Glutamatergic neuron (in vitro differentiated cells): ENCODE data around the gene ARFRP1. TPM values are rescaled to one million over a fixed set of nuclear protein-coding genes. Genes with fewer than 3 reads are reported as not detected.

Experiments used
- DNase-seq: peaks from one replicate; pipeline ENCODE4 v3.0.0; 2022
- H3K27ac Mint-ChIP-seq: one replicate; pipeline ENCODE4 v1.8.0; 2020; ENCODE audit warnings: mild to moderate bottlenecking, mixed read lengths, inconsistent platforms; ENCODE audit not compliant: unreplicated experiment
- H3K27me3 Mint-ChIP-seq: one replicate; pipeline ENCODE4 v1.8.0; 2020; ENCODE audit warnings: mild to moderate bottlenecking, moderate library complexity, mixed read lengths, inconsistent platforms; ENCODE audit not compliant: unreplicated experiment
- H3K36me3 Mint-ChIP-seq: one replicate; pipeline ENCODE4 v1.8.0; 2020; ENCODE audit warnings: mild to moderate bottlenecking, mixed read lengths, inconsistent platforms; ENCODE audit not compliant: unreplicated experiment
- H3K4me1 Mint-ChIP-seq: one replicate; pipeline ENCODE4 v1.8.0; 2020; ENCODE audit warnings: mild to moderate bottlenecking, low read depth, mixed read lengths, inconsistent platforms; ENCODE audit not compliant: unreplicated experiment
- H3K4me3 Mint-ChIP-seq: one replicate; pipeline ENCODE4 v1.8.0; 2020; ENCODE audit warnings: mild to moderate bottlenecking, mixed read lengths, inconsistent platforms; ENCODE audit not compliant: unreplicated experiment
- H3K9me3 Mint-ChIP-seq: one replicate; pipeline ENCODE4 v1.8.0; 2020; ENCODE audit warnings: mild to moderate bottlenecking, moderate library complexity, mixed read lengths, inconsistent platforms; ENCODE audit not compliant: unreplicated experiment
- total RNA-seq: library from RNA; stranded (reverse); fragmentation: NEBNext Ultra II Directional; extraction: Animal tissue kit (Norgen Biotek cat#: 25700); gene quantifications from one replicate; pipeline ENCODE4 v1.2.1, GENCODE V29; 2021; ENCODE audit not compliant: unreplicated experiment
- TF ChIP-seq, protein P1 (sequence below): fragments of 200-600 bp; sonication (generic); IDR thresholded peaks from one replicate; pipeline ENCODE4 v1.5.0; 2021; ENCODE audit not compliant: partially characterized antibody, unreplicated experiment

Gene ARFRP1
- total RNA-seq, 1 donor from 2014 or later = 51.9 TPM

DNA sequence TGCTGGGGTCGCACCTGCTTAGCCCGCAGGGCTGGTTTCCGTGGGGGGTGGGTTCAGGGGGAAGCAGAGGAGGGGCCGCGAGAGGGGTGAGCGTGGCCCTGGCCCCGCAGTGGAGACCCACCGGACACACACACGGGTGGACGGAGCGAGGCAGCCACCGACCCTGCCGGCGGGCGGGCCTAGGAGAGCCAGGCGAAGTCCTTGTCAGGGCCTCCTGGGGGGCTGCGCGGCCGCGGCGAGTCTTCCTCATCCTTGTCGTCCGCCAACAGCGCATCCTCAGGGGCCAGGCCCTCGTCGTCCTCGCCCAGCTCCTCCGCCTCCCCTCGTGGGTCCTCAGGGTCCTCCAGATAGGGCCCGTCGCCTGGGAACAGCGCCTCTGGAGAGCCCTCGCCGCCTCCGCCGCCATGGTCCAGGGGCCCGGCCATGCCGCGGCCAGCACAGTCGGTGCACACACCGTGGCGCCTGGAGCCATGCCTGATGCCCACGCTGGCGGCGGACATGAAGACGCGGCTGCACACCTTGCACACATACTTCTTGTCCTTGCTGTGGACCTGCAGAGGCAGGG, 39.1 kb upstream of the ARFRP1 start:
- Mint-ChIP-seq H3K4me1 (peaks cover 2% of the 10 kb centered on the region), H3K36me3 (no peaks in the 10 kb centered on the region), H3K27me3 (peaks cover 13% of the 10 kb centered on the region), H3K9me3 (peaks cover 14% of the 10 kb centered on the region), H3K4me3 (no peak overlapping the region), H3K27ac (no peak overlapping the region)
- DNase-seq = no peak
- TF ChIP-seq, protein P1, sequence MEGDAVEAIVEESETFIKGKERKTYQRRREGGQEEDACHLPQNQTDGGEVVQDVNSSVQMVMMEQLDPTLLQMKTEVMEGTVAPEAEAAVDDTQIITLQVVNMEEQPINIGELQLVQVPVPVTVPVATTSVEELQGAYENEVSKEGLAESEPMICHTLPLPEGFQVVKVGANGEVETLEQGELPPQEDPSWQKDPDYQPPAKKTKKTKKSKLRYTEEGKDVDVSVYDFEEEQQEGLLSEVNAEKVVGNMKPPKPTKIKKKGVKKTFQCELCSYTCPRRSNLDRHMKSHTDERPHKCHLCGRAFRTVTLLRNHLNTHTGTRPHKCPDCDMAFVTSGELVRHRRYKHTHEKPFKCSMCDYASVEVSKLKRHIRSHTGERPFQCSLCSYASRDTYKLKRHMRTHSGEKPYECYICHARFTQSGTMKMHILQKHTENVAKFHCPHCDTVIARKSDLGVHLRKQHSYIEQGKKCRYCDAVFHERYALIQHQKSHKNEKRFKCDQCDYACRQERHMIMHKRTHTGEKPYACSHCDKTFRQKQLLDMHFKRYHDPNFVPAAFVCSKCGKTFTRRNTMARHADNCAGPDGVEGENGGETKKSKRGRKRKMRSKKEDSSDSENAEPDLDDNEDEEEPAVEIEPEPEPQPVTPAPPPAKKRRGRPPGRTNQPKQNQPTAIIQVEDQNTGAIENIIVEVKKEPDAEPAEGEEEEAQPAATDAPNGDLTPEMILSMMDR = no peak

DNA sequence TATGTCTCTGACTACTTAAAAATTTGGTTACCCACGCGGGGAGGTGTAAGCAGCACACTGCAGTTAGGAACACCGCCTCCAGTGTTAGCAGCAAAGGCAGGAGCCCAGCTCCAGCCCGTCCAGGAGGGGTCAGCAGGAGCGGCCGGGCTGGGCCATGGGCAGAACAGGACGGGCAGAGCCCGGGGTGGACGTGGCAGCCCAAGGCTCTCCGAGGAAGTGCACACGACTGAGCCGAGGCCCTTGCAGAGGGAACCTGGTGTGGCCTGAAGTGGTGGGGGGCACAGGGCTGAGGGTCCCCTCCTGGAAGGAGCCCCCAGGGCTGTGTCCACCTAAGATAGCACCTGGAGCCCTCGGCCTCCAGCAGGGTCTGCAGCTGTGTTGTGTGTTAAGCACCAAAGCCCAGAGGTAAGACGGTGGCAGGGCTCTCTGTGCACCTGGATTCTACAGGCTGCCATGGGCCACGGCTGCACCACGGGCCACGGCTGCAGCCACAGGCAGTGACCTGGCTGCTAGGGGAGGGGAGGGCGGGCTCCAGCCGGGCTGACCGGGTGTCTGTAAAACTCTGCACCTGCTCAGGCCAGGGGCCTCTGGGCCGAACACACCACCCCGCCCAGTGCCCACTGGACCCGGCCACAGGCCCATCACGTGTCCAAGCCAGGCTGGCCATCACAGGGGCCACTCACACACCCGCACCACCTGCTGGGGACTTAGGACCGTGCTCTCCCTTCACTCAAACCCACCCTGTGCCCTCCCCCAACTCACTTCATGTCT, 38.4 kb upstream of the ARFRP1 start:
- peaks cover 14% of the 10 kb centered on the region for H3K9me3 Mint-ChIP-seq
- no peaks in the 10 kb centered on the region for H3K36me3 Mint-ChIP-seq
- no peak for DNase-seq
- H3K4me3 Mint-ChIP-seq = peak overlapping the region; percentile 61
- TF ChIP-seq, protein P1 = no peak
- no peak overlapping the region for H3K27ac Mint-ChIP-seq
- peaks cover 2% of the 10 kb centered on the region for H3K4me1 Mint-ChIP-seq
- H3K27me3 Mint-ChIP-seq = peaks cover 13% of the 10 kb centered on the region

DNA sequence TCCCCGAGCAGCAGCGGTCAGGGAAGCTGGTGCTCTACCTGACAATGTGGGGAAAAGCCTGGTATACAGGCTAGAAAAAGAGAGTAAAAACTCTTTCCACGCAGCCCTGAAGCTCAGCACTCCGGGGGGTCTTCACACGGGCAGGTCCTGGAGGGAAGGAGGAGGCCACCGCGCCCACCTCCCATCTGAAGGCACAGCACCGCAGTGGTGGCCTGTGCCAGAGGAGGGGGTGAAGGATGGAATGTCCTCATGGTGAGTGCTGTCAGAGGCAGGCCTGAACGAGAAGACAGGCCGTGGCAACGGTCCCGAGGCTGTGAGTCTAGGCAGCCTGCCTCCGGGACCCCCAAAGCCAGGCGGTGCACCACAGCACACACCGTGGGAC, 37.6 kb upstream of the ARFRP1 start:
- no peak for DNase-seq
- TF ChIP-seq, protein P1 = no peak
- peaks cover 2% of the 10 kb centered on the region for H3K4me1 Mint-ChIP-seq
- H3K36me3 Mint-ChIP-seq = no peaks in the 10 kb centered on the region
- H3K9me3 Mint-ChIP-seq = peaks cover 12% of the 10 kb centered on the region
- H3K4me3 Mint-ChIP-seq = no peak overlapping the region
- H3K27me3 Mint-ChIP-seq = peaks cover 13% of the 10 kb centered on the region
- peak overlapping the region; percentile 34 for H3K27ac Mint-ChIP-seq

DNA sequence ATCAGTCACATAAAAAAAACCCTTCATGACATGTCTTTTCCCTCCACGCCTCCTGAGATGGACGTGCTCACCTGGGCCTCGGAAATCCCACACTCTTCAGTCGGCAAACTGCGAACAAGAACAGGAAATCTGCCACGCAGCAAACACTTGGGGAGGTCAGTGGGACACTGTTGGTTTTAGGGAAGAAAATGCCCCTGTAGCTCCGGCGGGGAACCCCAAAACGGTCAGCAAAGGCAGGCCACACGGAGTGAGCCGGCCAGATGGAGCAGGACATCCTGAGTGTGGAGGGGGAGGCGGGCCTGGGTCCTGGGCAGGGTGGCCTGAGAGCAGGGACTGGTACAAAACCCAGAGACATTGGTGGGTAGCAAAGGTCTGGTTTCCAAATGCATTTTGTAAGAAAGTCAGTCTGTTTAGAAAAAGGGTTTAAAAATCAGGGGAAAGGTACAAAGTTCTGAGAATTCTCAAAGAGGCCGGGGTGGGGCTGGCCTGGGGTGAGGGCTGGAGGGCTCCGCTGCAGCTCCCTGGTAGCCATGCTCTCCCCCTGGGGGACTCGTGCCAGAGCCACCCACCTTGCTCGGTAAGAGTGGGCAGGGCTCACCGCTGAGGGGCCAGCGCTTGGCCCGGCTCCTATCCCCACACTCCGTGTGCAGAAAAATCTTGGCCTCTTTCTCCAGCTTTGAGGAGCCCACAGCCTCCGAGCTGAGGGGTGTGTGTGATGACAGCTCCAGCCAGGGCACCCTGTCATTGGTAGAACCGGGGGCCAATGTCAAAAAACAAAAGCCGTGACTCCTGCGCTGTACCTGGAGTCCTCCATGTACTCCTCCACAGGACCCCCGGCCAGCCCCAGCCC, 37.0 kb upstream of the ARFRP1 start:
- H3K27me3 Mint-ChIP-seq = peaks cover 13% of the 10 kb centered on the region
- H3K4me1 Mint-ChIP-seq = peaks cover 2% of the 10 kb centered on the region
- DNase-seq = no peak
- H3K36me3 Mint-ChIP-seq = no peaks in the 10 kb centered on the region
- H3K4me3 Mint-ChIP-seq = no peak overlapping the region
- peaks cover 12% of the 10 kb centered on the region for H3K9me3 Mint-ChIP-seq
- TF ChIP-seq, protein P1 = no peak
- no peak overlapping the region for H3K27ac Mint-ChIP-seq
